Activated CD4-positive, alpha-beta T cell treated with anti-CD3 and anti-CD28 coated beads, Interleukin-2, amount 10 ng/mL, durations not matched to agents 24 days and 14 days (primary cell): Measurements from ENCODE around the gene ERBIN. TPM values are rescaled to one million over a fixed set of nuclear protein-coding genes. Genes with fewer than 3 reads are reported as not detected.
"Not testable (repeated sequence)": the region's sequence is repeated elsewhere in the genome, so short reads cannot be mapped to it uniquely, and the experiment has no call there.

Experiments
- DNase-seq: peaks from one replicate; pipeline ENCODE4 v3.0.0; 2022
- H3K27ac Mint-ChIP-seq: one replicate; pipeline ENCODE4 v1.8.0; 2022; ENCODE audit warnings: mild to moderate bottlenecking, mixed read lengths
- H3K27me3 Mint-ChIP-seq: one replicate; pipeline ENCODE4 v1.8.0; 2022; ENCODE audit warnings: mixed read lengths
- H3K36me3 Mint-ChIP-seq: one replicate; pipeline ENCODE4 v1.8.0; 2022; ENCODE audit warnings: low read depth, mild to moderate bottlenecking, mixed read lengths
- H3K4me1 Mint-ChIP-seq: one replicate; pipeline ENCODE4 v1.8.0; 2021; ENCODE audit warnings: mixed read lengths
- H3K4me3 Mint-ChIP-seq: one replicate; pipeline ENCODE4 v1.8.0; 2022; ENCODE audit warnings: mild to moderate bottlenecking, moderate library complexity, mixed read lengths
- H3K9me3 Mint-ChIP-seq: one replicate; pipeline ENCODE4 v1.8.0; 2021; ENCODE audit warnings: mixed read lengths
- intact Hi-C: fragments of 100-400 bp; cut with micrococcal nuclease; formaldehyde crosslinking; loops from one replicate; pipeline ENCODE4 v1.15.1; 2023
- total RNA-seq: library from RNA; stranded (reverse); gene quantifications from 2 replicates; pipeline ENCODE4 v1.2.3, GENCODE V29; 2022

ERBIN gene
- total RNA-seq, 1 donor from 2014 or later: 28.6 TPM

DNA sequence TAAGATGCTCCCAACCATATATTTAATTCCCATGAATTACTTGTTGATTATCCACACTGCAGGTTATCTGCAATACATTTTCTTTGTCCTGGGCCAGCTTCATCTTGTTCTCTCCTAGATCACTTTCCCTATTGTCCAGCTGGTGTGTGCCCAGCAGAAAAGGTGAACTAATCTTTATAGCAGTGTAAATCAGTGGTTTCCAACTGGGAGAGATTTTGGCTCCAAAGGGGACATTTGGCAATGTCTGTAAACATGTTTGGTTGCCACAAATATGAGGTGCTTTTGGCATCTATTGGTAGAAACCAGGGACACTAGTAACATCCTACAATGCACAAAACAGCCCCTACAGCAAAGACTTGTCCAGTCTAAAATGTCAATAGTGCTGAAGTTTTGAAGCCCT is 20.1 kb upstream of the ERBIN start:
- peaks cover 7% of the 10 kb centered on the region for H3K9me3 Mint-ChIP-seq
- H3K4me1 Mint-ChIP-seq: no peaks in the 10 kb centered on the region
- intact Hi-C loops: no loop called here
- no peak for DNase-seq
- H3K36me3 Mint-ChIP-seq: no peaks in the 10 kb centered on the region
- peaks cover 2% of the 10 kb centered on the region for H3K27me3 Mint-ChIP-seq
- no peak overlapping the region for H3K4me3 Mint-ChIP-seq
- no peak overlapping the region for H3K27ac Mint-ChIP-seq

- no peak overlapping the region for H3K4me3 Mint-ChIP-seq
- no peak overlapping the region for H3K27ac Mint-ChIP-seq
- H3K4me1 Mint-ChIP-seq: no peaks in the 10 kb centered on the region
- no peaks in the 10 kb centered on the region for H3K36me3 Mint-ChIP-seq
- DNase-seq: no peak
- H3K27me3 Mint-ChIP-seq: no peaks in the 10 kb centered on the region
- intact Hi-C loops: no loop called here
- H3K9me3 Mint-ChIP-seq: peaks cover under 1% of the 10 kb centered on the region
Measured at GRCh38 chr5:65907135-65907534, 19.2 kb upstream of the ERBIN start.

DNA sequence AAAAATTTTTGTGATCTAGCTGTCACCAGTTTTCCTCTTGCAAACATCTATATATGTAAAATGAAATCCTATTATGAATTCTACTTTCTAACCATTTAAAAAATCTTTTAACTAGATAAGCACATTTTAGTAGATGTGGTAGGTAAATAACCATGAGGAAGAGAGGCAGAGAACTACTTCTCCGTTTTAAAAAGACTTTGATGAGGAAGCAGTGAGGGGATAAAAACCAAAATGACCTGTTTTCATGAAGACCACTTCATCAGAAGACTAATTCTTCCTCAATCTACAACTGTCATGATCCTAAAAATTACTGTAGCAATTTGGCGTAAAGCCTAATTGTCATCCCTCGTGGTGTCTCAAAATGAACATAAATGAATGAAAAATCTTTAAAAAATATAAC is 15.7 kb upstream of the ERBIN start:
- Mint-ChIP-seq H3K36me3 (no peaks in the 10 kb centered on the region), H3K27ac (no peak overlapping the region), H3K4me3 (no peak overlapping the region), H3K27me3 (peaks cover 5% of the 10 kb centered on the region), H3K9me3 (no peaks in the 10 kb centered on the region), H3K4me1 (peaks cover 2% of the 10 kb centered on the region)
- DNase-seq: no peak
- intact Hi-C loops: no loop called here

- DNase-seq: no peak
- H3K4me3 Mint-ChIP-seq: no peak overlapping the region
- no peak overlapping the region for H3K27ac Mint-ChIP-seq
- H3K36me3 Mint-ChIP-seq: no peaks in the 10 kb centered on the region
- intact Hi-C loops: no loop called here
- H3K9me3 Mint-ChIP-seq: no peaks in the 10 kb centered on the region
- H3K27me3 Mint-ChIP-seq: peaks cover 5% of the 10 kb centered on the region
- peaks cover 2% of the 10 kb centered on the region for H3K4me1 Mint-ChIP-seq
Measured at GRCh38 chr5:65912311-65912710, 14.1 kb upstream of the ERBIN start.

GRCh38 chr5:65913519-65913918 is 12.9 kb upstream of the ERBIN start:
- Mint-ChIP-seq H3K36me3 (no peaks in the 10 kb centered on the region), H3K4me3 (no peak overlapping the region), H3K27me3 (peaks cover 5% of the 10 kb centered on the region), H3K27ac (no peak overlapping the region), H3K9me3 (no peaks in the 10 kb centered on the region), H3K4me1 (peaks cover 2% of the 10 kb centered on the region)
- intact Hi-C loops: no loop called here
- DNase-seq: no peak

DNA sequence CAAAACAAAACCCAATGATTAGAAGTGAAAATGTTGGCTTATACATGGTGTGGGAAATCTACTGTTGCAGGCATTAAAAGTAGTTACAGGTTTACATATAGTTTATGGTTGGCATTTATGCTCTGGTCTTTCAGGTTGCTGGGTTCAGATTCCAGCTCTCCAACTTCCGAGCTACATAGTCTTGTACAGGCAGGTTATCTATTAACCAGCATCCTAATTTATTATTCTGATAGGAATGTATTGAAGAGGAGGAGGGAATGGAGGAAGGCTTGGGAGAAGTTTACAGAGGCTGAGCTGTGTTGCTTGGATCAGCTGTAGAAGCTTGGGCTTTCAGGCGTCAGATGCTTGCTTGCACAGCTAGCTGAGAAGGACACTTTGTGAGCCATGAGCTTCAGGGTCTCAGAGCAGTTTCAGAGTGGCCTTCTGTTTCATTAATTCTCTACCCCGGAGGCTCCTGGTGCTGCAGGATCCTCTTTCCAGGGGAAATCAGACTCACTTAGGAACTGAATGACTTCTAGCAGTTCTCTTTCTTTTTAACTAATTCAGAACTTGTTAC is 11.7 kb upstream of the ERBIN start:
- peak; percentile 44 for DNase-seq
- H3K9me3 Mint-ChIP-seq: no peaks in the 10 kb centered on the region
- H3K4me1 Mint-ChIP-seq: peaks cover 2% of the 10 kb centered on the region
- intact Hi-C loops: no loop called here
- no peaks in the 10 kb centered on the region for H3K36me3 Mint-ChIP-seq
- no peak overlapping the region for H3K4me3 Mint-ChIP-seq
- H3K27ac Mint-ChIP-seq: no peak overlapping the region
- peaks cover 8% of the 10 kb centered on the region for H3K27me3 Mint-ChIP-seq

GRCh38 chr5:65915661-65916060 is 10.7 kb upstream of the ERBIN start:
- H3K4me1 Mint-ChIP-seq, intact Hi-C loops, H3K27me3 Mint-ChIP-seq, H3K4me3 Mint-ChIP-seq, H3K27ac Mint-ChIP-seq, H3K9me3 Mint-ChIP-seq, H3K36me3 Mint-ChIP-seq: not testable (repeated sequence)
- peak; percentile 24 for DNase-seq

GRCh38 chr5:65916066-65916465 is 10.3 kb upstream of the ERBIN start:
- no peak for DNase-seq
- Mint-ChIP-seq H3K27ac (no peak overlapping the region), H3K4me1 (peaks cover 2% of the 10 kb centered on the region), H3K9me3 (no peaks in the 10 kb centered on the region), H3K4me3 (no peak overlapping the region), H3K36me3 (no peaks in the 10 kb centered on the region), H3K27me3 (peaks cover 8% of the 10 kb centered on the region)
- intact Hi-C loops: no loop called here

DNA sequence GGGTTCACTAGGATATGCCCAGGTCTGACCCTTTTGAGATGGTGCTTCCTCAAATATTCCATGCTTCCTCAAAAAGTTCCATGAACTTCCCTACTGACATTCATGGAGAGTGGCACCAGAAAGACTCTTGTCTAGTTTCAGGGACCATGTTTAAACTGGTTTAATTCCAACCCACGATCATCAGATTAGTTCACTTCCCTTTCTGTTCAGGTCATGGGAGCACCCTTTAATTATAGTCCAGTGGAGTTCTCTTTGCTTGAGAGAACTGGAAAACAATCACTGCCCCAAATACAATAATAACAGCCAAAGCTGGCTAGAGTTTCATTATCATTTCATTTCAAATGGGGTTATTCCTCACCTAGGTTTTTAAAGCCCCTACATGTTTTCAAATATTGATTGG is 9.7 kb upstream of the ERBIN start:
- peaks cover 2% of the 10 kb centered on the region for H3K4me1 Mint-ChIP-seq
- peaks cover 8% of the 10 kb centered on the region for H3K27me3 Mint-ChIP-seq
- no peaks in the 10 kb centered on the region for H3K9me3 Mint-ChIP-seq
- H3K4me3 Mint-ChIP-seq: no peak overlapping the region
- H3K27ac Mint-ChIP-seq: no peak overlapping the region
- DNase-seq: no peak
- intact Hi-C loops: no loop called here
- no peaks in the 10 kb centered on the region for H3K36me3 Mint-ChIP-seq

DNA sequence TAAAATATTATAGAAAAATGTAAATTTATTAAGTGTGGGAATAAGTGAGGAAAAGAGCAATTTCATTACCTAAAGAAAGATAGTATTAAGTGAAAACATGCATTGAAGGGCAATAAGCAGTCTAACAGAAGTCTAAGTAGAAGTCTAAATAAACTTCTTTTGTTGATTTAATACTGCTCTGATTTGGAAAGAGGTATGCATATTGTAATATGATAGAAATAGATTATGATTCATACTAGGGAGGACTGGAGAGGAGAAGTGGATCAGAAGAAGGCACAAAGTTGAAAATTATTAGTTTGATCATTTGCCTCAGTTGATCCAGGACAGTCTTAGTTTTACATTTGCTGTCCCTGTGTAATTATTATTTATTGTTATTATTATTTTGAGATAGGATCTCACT is 6.6 kb upstream of the ERBIN start:
- Mint-ChIP-seq H3K36me3 (no peaks in the 10 kb centered on the region), H3K4me3 (no peak overlapping the region), H3K9me3 (no peaks in the 10 kb centered on the region), H3K27me3 (peaks cover 21% of the 10 kb centered on the region), H3K4me1 (peaks cover 7% of the 10 kb centered on the region), H3K27ac (no peak overlapping the region)
- DNase-seq: no peak
- intact Hi-C loops: loop anchor here (10.0 kb wide), 1 partner anchor 905 kb away; no protein-coding TSS in a partner anchor

DNA sequence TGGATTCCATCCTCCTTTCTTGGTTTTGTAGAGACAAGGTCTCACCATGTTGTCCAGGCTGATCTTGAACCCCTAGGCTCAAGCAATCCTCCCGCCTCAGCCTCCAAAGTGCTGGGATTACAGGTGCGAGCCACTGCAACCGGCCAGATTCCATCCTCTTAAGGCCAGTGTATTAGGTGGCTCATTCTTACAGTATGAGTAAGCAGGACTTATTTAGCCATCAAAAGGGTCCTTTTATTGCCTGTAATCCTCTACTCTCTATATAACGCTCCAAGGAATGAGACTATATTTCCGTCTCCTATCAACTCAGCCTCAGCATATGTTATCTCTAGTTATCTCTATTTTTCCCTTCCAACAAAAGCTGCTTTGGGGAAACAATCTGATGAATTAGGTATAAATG is 3.0 kb upstream of the ERBIN start:
- DNase-seq: no peak
- peaks cover 2% of the 10 kb centered on the region for H3K36me3 Mint-ChIP-seq
- no peak overlapping the region for H3K4me3 Mint-ChIP-seq
- H3K27me3 Mint-ChIP-seq: peaks cover 21% of the 10 kb centered on the region
- intact Hi-C loops: loop anchor here (10.0 kb wide), 1 partner anchor 901 kb away; no protein-coding TSS in a partner anchor
- H3K27ac Mint-ChIP-seq: no peak overlapping the region
- H3K4me1 Mint-ChIP-seq: peaks cover 14% of the 10 kb centered on the region
- H3K9me3 Mint-ChIP-seq: no peaks in the 10 kb centered on the region

GRCh38 chr5:65924366-65925043 is 1.9 kb upstream of the ERBIN start:
- DNase-seq: no peak

DNA sequence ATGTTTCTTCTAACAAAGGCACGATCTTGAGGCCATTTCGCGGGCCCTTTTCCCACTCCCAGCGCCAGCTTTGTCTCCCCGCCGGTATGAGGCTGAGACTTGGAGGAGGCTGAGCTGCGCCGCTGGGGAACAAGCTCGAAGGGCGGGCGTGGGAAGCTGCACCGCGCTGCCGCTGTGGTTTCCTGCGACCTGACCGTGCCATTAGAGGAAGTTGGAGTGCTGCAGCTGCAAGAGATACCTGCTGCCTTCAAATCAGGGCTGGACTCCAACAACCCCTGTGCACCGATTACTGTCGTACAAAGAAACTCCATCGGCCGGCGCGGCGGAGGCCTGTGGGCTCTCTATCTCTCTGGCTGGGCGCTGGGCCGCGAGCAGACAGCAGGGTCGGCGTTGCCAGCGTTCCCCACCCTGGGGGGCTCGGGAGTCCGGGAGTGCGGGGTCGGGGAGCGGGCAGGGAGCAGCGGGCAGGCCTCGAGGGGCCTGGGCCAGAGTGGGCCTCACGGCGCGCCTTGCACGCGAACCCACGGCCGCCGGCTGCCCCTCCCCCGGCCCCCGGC is 1.3 kb upstream of the ERBIN start:
- peak overlapping the region; percentile 87 for H3K27ac Mint-ChIP-seq
- intact Hi-C loops: loop anchor here (1.0 to 10.0 kb wide), 11 partner anchors 37 to 1242 kb away; partner anchors contain the start of genes CENPK, NLN, PPWD1 and SGTB
- H3K9me3 Mint-ChIP-seq: no peaks in the 10 kb centered on the region
- H3K4me1 Mint-ChIP-seq: peaks cover 23% of the 10 kb centered on the region
- peaks cover 2% of the 10 kb centered on the region for H3K36me3 Mint-ChIP-seq
- peaks cover 17% of the 10 kb centered on the region for H3K27me3 Mint-ChIP-seq
- peak overlapping the region; percentile 77 for H3K4me3 Mint-ChIP-seq
- DNase-seq: peak; percentile 90

More at GRCh38 chr5:65924366-65925043, 1.9 kb upstream of the ERBIN start:
- Mint-ChIP-seq H3K4me3 (peak overlapping the region; percentile 77), H3K9me3 (no peaks in the 10 kb centered on the region), H3K36me3 (peaks cover 2% of the 10 kb centered on the region), H3K27me3 (peaks cover 17% of the 10 kb centered on the region), H3K27ac (peak overlapping the region; percentile 87), H3K4me1 (peaks cover 17% of the 10 kb centered on the region)
- intact Hi-C loops: loop anchor here (1.0 to 10.0 kb wide), 11 partner anchors 38 to 1243 kb away; partner anchors contain the start of genes CENPK, NLN, PPWD1 and SGTB

DNA sequence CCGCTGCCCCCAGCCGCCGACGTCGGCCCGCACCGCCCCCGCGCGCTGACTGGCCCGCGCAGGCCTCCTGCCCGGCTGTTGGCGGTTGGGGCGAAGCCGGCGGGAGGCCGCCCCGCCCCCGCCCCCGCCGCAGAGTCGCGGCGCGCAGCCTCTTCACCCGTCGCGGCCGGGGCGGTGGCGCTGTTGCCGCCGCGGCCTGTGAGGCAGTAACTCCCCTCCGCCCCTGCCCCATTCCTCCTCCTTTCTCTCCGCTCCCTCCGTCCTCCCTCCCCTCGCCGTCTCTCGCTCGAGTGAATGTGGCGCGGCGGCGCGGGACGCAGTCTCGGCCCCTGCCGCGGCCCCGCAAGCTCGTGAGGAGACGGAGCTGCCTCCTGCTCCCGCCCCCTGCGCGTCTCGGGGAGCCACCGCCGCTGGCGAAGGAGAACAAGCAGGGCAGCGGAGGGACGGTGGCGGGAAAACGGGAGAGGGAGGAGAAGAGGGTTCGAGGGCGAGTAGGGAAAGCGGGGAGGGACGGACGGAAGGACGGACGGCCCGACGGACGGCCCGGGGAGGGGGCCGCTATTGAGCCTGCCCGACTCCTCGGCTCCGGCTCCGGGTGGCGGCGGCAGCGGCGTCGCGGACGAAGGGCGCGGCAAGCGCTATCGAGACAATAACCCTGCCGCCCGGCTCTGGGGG is 637 bp upstream of the ERBIN start:
- H3K36me3 Mint-ChIP-seq: peaks cover 4% of the 10 kb centered on the region

More for the DNA sequence above, 637 bp upstream of the ERBIN start:
- Mint-ChIP-seq H3K27ac (peak overlapping the region; percentile 95), H3K27me3 (peaks cover 17% of the 10 kb centered on the region), H3K4me3 (peak overlapping the region; percentile 93), H3K4me1 (peaks cover 27% of the 10 kb centered on the region), H3K9me3 (no peaks in the 10 kb centered on the region)
- intact Hi-C loops: loop anchor here (1.0 to 10.0 kb wide), 14 partner anchors 37 to 1242 kb away; partner anchors contain the start of genes CENPK, NLN, PPWD1 and SGTB
- peak; percentile 93 for DNase-seq
